Activated T-helper 17 cell treated with anti-CD3 and anti-CD28 coated beads, Interleukin-2, amount 50 U/mL, for 72 hours (primary cell): ENCODE measurements around the gene PAK6. TPM values are rescaled to one million over a fixed set of nuclear protein-coding genes. Genes with fewer than 3 reads are reported as not detected.

ENCODE experiments used
- ATAC-seq: fragments of 150-1000 bp; cut with Tn5 transposase; replicated peaks from 2 replicates; pipeline ENCODE4 v1.10.0; 2021; ENCODE audit warnings: mild to moderate bottlenecking, moderate library complexity
- H3K27ac Mint-ChIP-seq: one replicate; pipeline ENCODE4 v1.8.0; 2022; ENCODE audit warnings: mixed read lengths
- H3K27me3 Mint-ChIP-seq: one replicate; pipeline ENCODE4 v1.8.0; 2022; ENCODE audit warnings: mixed read lengths
- H3K36me3 Mint-ChIP-seq: one replicate; pipeline ENCODE4 v1.8.0; 2022; ENCODE audit warnings: low read depth, mild to moderate bottlenecking, mixed read lengths
- H3K4me1 Mint-ChIP-seq: one replicate; pipeline ENCODE4 v1.8.0; 2022; ENCODE audit warnings: mixed read lengths
- H3K4me3 Mint-ChIP-seq: one replicate; pipeline ENCODE4 v1.8.0; 2022; ENCODE audit warnings: mild to moderate bottlenecking, mixed read lengths
- H3K9me3 Mint-ChIP-seq: one replicate; pipeline ENCODE4 v1.8.0; 2022; ENCODE audit warnings: mixed read lengths
- total RNA-seq, 2 donors: library from RNA; stranded (reverse); gene quantifications; one replicate each; pipeline ENCODE4 v1.2.3, GENCODE V29; 2022

Gene PAK6
- total RNA-seq, 2 donors from 2014 or later = 0.42 to 1.4 TPM

DNA sequence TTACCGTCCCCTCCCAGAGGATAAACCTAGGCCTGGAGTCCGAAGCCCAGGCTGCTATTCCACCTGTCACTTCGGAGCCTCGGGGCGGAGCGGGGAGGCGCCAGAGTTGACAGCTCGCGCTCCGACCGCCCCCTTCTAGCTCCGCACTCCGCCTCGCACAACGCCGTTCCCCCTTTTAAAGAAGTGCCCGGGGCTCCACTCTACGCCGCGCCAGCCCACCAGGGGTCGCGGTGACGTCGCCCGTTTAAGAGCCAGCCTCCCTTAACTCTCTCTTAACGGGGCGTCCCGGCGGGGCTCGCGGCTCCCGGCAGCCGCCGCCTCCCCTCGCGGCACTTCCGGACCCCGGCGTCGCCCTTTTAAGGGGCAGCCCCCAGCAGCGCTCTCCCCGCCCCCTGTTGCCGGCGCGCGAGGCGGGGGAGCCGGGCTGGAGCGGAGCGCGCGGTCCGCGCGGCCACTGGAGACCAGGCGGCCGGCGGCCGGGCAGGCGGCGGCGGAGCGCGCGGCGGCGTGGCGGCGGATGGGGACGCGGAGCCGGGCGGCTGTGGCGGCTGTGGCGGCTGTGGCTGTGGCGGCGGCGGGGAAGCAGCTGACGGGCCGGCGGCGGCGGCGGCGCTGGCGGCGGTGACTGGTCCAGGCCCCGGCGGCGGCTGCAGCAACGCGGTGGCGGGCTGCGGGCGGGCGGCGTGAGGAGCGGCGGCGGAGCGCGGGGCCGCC, 84.5 kb downstream of the PAK6 start, which contains the start of gene INAFM2:
TSS of gene INAFM2 (plus strand) at position 454 of the 714 bp plus-strand sequence. CDS start 364 bp downstream, outside the sequence.
- peaks cover 11% of the 10 kb centered on the region for H3K4me1 Mint-ChIP-seq
- no peaks in the 10 kb centered on the region for H3K9me3 Mint-ChIP-seq
- H3K27ac Mint-ChIP-seq = no peak within 1 kb of the TSS
- H3K27me3 Mint-ChIP-seq = no peaks in the 10 kb centered on the region
- H3K36me3 Mint-ChIP-seq = no peaks in the 10 kb centered on the region
- ATAC-seq = peak; percentile 83
- H3K4me3 Mint-ChIP-seq = peak within 1 kb of the TSS; percentile 68

- Mint-ChIP-seq H3K4me3 (peak overlapping the region; percentile 68), H3K9me3 (no peaks in the 10 kb centered on the region), H3K27ac (peak overlapping the region; percentile 31), H3K4me1 (peaks cover 11% of the 10 kb centered on the region), H3K36me3 (no peaks in the 10 kb centered on the region), H3K27me3 (no peaks in the 10 kb centered on the region)
- ATAC-seq = peak; percentile 25
Measured at GRCh38 chr15:40323953-40324937, 85.4 kb downstream of the PAK6 start.

- Mint-ChIP-seq H3K4me1 (peaks cover 11% of the 10 kb centered on the region), H3K36me3 (no peaks in the 10 kb centered on the region), H3K27ac (peak overlapping the region; percentile 31), H3K9me3 (no peaks in the 10 kb centered on the region), H3K4me3 (peak overlapping the region; percentile 68), H3K27me3 (no peaks in the 10 kb centered on the region)
- ATAC-seq = no peak
Measured at GRCh38 chr15:40325188-40325587, 86.3 kb downstream of the PAK6 start.

DNA sequence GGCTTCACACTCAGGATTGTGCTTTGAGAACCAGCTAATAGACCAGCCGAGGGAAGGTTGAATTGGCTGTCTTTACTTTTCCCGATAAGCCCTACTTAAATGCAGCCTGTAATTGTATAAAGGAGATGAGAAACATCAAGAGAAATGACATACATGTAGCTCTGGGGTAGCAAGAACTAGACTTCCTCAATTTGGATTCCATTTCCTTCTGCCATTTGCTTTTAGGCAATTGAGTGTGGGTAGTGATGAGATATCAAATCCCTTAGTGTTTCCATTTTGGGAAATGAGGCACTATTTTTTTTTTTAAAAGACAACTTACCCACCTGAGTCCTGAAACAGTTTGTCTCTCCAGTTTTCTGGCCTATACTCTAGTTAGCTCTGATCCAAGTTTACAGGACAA, 86.8 kb downstream of the PAK6 start:
- ATAC-seq = no peak
- Mint-ChIP-seq H3K9me3 (no peaks in the 10 kb centered on the region), H3K4me3 (peak overlapping the region; percentile 68), H3K4me1 (peaks cover 11% of the 10 kb centered on the region), H3K27ac (no peak overlapping the region), H3K36me3 (no peaks in the 10 kb centered on the region), H3K27me3 (no peaks in the 10 kb centered on the region)

Other genes with a start within 250 kb of the PAK6 start
- 100 to 1,000 TPM; 121 to 140 TPM for gene SRP14, start 199.9 kb upstream of the PAK6 start, total RNA-seq
- 10 to 100 TPM in 1 of 2 donors, 1 to 10 TPM in 1; 3.2 to 19.3 TPM for gene BMF, start 130.2 kb upstream of the PAK6 start, total RNA-seq
- 10 to 100 TPM; 85.7 to 99.5 TPM for gene BUB1B, start 78.0 kb upstream of the PAK6 start, total RNA-seq
- gene ANKRD63, start 44.0 kb downstream of the PAK6 start, total RNA-seq = not detected
- 100 to 1,000 TPM; 111 to 116 TPM for gene PLCB2, start 68.9 kb downstream of the PAK6 start, total RNA-seq
- gene INAFM2, start 84.6 kb downstream of the PAK6 start, total RNA-seq = 10 to 100 TPM; 10.8 to 11.0 TPM
- 1 to 10 TPM in 1 of 2 donors, under 1 TPM in 1; 0.78 to 2.7 TPM for gene CCDC9B, start 101.9 kb downstream of the PAK6 start, total RNA-seq
- gene PHGR1, start 112.0 kb downstream of the PAK6 start, total RNA-seq = not detected
- gene DISP2, start 119.2 kb downstream of the PAK6 start, total RNA-seq = 1 to 10 TPM in 1 of 2 donors, under 1 TPM in 1; 0.11 to 1.6 TPM
- gene KNSTRN, start 143.7 kb downstream of the PAK6 start, total RNA-seq = 10 to 100 TPM; 48.5 to 65.9 TPM
- 10 to 100 TPM; 48.8 to 57.9 TPM for gene IVD, start 166.7 kb downstream of the PAK6 start, total RNA-seq
- 10 to 100 TPM; 16.6 to 20.3 TPM for gene BAHD1, start 201.9 kb downstream of the PAK6 start, total RNA-seq
- 10 to 100 TPM in 1 of 2 donors, 1 to 10 TPM in 1; 6.0 to 12.1 TPM for gene CHST14, start 231.9 kb downstream of the PAK6 start, total RNA-seq